NCI-H187 (cell line): ENCODE data around the gene C1QBP.
"Not testable (repeated sequence)": the region's sequence is repeated elsewhere in the genome, so short reads cannot be mapped to it uniquely, and the experiment has no call there.

ENCODE experiments used
- DNase-seq, 2 experiments: peaks; one replicate each; lab custom pipeline; 2025; lab: John Stamatoyannopoulos, UW

The C1QBP gene

DNA sequence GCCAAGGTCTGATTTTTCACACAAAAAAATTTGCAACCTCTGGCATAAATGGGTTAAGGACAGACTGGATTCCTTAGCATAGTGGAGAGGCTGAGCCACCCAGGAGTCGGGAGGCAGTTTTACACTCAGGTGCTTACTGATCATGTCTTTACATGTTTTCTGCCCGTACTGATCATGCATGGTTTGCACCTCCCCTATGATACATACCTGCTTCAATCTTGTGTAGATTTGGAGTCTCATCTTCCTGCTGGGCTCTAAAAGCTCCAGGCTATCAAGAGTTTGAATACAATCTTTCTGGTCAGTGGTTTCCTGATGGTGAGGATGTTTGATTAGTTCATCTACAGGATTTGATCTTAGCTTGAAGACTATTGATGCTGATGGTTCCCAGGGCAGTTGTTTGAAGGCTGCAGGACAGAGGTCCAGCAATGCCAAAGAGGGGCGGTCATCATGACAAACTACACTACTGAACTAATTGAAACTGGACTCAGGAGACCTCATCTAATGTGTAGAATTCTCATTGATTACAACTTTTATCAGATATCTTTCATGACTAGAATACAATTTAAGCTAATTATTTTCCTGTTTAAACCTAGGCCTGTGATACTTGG, 6.9 kb downstream of the C1QBP start:
- no peak for DNase-seq

DNA sequence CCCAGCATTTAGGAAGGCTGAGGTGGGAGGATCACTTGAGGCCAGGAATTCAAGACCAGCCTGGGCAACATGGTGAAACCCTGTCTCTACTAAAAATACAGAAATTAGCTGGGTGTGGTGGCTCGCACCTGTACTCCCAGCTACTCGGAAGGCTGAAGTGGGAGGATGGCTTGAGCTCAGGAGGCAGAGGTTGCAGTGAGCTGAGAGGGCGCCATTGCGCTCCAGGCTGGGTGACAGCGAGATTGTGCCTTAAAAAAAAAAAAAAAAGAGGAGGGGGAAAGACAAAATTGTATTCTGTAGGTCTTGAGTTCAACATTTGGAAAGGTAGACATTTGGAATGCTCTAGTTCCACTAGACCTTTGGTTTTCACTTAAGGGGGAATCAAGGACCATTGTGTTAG, 7.7 kb downstream of the C1QBP start:
- DNase-seq: not testable (repeated sequence)

DNA sequence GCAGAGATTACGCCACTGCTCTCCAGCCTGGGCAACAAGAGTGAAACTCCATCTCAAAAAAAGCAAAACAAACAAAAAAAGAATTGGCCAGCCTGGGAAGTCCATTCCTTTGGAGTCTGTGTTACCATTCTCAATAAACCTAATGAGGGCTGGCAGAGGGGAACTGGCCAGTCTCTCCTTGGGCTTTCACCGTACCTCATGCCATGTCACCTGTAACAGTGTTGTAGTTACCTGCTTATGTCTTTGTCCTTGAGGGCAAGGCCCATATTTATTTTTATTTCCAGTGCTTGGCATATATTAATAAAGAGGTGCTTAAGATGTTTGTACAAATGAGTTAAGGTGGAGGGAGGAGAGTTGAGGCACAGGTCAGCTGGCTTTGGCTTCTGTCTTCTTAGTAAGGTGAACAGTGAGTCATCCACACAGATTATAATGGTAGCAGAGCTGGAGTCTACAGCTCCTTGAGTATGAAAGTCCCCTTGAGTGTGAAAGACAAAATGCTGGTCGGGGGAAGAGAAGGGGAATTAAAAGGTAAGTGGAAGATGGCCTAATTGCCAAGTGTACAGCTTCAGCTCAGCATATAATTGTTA, 8.4 kb downstream of the C1QBP start:
- no peak for DNase-seq

- no peak for DNase-seq
Measured at GRCh38 chr17:5429191-5429887, 9.6 kb downstream of the C1QBP start.

DNA sequence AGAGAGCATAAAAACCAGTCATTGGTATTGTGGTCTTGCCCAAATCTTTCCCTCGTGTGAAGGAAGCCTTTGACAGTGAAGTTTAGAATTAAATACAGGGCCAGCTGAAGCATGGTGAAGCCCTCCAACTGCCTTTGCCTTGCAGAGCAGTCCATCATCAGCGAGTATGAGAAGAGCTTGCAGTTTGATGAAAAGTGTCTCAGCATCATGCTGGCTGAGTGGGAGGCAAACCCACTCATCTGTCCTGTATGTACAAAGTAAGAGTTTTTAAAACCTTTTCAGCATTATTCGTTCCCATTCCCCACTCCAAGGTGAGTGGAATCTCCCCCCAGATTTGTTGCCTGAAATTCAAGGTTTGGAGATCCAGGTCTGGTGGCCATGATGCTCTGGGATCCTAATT, 13.1 kb downstream of the C1QBP start:
- DNase-seq: no peak

GRCh38 chr17:5424909-5425308, 14.0 kb downstream of the C1QBP start:
- DNase-seq: no peak

GRCh38 chr17:5422505-5422904, 16.4 kb downstream of the C1QBP start:
- no peak for DNase-seq

DNA sequence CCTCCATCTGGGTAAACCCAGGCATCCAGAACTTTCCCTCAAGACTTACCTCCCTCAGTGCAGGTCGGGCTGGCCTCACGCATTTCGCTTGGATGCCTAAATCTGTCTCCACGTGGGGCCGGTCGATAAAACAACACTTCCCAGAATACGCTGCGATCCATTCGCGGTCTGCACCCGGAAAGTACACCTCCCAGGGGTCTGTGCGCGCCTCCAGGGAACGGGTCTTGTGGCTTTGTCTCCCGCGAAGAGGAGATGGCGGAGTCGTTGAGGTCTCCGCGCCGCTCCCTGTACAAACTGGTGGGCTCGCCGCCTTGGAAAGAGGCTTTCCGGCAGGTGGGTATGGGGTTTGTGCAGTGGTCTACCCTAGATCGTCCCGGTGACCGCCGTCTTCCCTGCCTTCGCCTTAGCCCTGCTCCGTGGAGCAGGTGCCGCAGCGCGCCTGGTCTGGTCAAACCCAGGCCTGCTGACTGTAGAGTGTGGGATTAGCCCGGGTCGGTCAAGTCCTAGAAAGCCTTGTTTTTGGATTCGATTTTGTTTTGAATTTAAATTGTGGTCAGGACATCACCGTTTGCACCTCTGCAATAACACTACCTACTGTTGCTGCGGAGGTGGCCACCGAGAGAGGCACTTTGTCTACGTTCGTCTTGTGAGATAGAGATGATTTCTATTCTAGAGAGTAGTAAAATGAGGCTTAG, 18.8 kb downstream of the C1QBP start, which contains the start of gene RPAIN:
TSS of gene RPAIN (plus strand) at position 224 of the 695 bp plus-strand sequence. CDS start at position 253, 29 bp downstream.
- peak; percentile 79 to 96 for DNase-seq

- peak; percentile 87 to 96 for DNase-seq
Measured at GRCh38 chr17:5419356-5419958, 19.5 kb downstream of the C1QBP start, which contains the start of gene NUP88. NUP88 (minus strand) TSS chr17:5419662; CDS start chr17:5419650, 12 bp downstream.

DNA sequence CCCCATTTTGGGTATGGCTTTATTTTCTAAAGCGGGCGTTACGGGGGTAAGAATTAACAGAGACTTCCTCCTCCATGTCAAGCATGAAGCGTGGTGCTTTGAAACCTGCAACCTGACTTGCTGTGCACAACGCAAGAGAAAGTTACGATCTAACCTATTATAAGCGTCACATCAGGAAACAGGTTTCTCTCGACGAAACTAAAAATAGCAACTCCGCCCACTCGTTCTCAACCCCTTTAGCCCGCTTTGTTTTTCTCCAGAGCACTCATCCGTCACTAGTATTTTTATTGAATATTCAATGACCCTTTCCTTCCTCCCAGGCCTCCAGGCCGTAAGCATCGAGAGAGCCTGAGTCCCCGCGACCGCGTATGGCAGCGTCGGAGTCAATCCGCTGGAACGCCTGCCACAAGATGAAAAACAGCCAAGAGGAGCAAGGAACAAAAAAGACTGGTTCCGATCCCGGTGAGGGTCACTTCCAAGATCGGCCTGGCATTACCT, 20.0 kb downstream of the C1QBP start:
- no peak for DNase-seq

- no peak for DNase-seq
Measured at GRCh38 chr17:5416901-5417300, 22.1 kb downstream of the C1QBP start.

DNA sequence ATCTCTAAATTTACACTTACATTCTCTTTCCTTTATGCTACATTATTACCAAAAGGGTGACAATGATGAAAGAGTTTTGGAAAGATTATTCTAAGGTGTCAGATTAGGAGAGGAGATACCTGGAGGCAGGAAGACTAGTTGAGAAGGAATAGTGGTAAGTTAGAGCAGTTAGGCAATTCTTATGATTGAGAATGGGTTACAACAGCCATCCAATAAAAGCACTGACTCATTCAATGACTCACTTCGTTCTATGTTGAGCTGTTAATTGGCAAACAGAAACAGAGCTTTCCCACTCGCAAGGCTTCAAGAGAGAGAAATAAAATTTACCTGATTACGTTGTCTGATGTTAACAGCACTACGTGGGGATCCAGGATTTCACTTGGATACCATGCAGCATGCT, 25.3 kb downstream of the C1QBP start:
- no peak for DNase-seq

DNA sequence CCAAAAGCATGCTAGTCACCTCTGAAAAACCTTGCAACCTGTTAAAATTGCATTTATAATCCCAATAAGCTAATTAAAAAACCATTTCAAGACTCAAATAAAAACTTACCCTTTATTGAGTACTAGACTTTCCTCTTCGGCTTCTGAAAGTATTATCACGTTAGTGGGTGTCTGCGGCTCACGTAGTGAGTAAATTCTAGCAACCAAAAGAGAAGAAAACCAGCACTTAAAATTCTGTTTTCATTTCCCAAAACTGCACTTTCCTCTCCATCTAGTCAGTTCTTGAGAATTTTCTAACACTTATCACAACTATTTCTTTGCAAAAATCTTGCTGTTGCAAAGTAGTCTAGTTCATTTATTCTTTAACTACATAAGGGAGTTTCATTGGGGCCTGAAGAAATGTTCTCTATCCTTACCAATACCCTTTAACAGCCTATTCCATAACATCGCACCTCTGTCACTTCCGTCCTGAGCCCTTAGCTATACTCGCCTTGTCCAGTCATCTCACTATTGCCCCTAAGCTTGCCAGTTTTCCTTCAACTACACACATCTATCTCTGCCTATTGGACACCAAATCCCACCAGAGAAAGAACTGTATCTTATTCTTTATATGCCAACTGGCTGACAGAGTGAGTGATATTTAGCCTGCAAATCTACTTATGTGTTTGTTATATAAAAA, 28.2 kb downstream of the C1QBP start:
- no peak for DNase-seq

- no peak for DNase-seq
Measured at GRCh38 chr17:5408186-5408585, 30.8 kb downstream of the C1QBP start.

- DNase-seq: no peak
Measured at GRCh38 chr17:5405400-5405799, 33.6 kb downstream of the C1QBP start.

DNA sequence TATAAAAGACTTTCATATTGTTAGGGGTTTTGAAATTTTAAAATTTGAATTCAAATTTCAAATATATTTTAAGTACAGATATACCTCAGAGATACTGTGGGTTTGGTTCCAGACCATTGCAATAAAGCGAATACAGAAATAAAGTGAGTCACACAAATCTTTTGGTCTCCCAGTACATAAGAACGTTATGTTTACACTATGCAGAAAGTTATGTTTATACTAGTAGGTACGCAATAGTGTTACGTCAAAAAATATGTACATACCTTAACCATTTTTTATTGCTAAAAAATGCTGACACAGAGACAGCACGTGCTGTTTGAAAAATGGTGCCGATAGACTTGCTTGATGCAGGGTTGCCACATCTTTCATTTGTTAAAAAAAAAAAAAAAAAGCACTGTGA, 39.2 kb downstream of the C1QBP start:
- DNase-seq: no peak

GRCh38 chr17:5396612-5397011, 42.3 kb downstream of the C1QBP start:
- no peak for DNase-seq

DNA sequence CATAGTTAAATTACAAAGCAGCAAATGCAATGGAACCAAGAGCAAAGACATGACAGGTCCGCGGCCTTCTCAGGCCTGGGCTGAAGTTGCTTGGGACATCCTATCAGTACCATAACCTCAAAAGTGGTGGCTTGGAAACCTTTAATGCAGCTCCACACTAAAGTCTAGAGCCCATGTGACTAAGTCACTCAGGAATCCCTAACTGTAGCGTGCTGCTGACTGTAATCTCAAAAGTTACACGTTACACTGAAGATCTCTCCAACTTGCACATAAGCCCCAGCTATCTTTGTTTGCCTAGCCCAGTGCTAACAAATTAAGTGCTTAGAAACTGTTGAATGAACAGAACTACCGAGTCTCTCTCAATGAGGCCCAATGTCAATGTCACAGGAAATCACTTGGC, 47.3 kb downstream of the C1QBP start:
- DNase-seq: no peak
